ENCODE measurements around the gene CYP27B1. TPM values are rescaled to one million over a fixed set of nuclear protein-coding genes. Genes with fewer than 3 reads are reported as not detected.
A peak's percentile ranks its signal among the peaks of the same experiment; 100 is the strongest.

CYP27B1 gene
- total and polyA plus RNA-seq, 8 donors: 0.56 to 3.1 (median 1.4) TPM; not detected in 1

DNA sequence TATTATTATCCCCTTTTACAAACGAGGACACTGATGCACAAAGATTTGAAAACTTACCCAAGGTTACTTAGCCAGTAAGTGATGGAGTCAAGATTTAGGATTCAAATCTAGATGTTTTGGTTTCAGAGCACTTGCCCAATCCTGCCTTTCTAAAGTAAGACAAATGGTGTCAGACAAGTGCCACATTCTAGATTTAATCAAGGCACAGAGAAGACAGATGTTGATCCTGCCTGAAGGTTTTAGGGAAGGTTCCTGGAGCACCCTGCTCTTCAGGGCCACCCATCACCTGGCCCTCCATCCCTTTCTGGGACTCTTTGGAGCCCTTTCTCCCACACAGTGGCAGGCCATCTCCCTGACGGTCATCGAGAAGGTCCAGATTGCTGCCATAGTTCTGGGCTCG lies 9.1 kb downstream of the CYP27B1 start:
- no peak for DNase-seq
- Histone ChIP-seq H3K4me1 (peaks cover 15 to 34% (median 30%) of the 10 kb centered on the region in 4 donors), H3K4me3 (no peak overlapping the region), H3K36me3 (peaks cover 7 to 20% (median 19%) of the 10 kb centered on the region in 4 donors), H3K27ac (no peak overlapping the region), H3K9me3 (no peaks in the 10 kb centered on the region), H3K27me3 (peaks cover 0 to 23% (median 0%) of the 10 kb centered on the region in 3 donors)
- intact Hi-C loops (cut with DNase I; ENCODE audit: low total_unique reads): no loop called here
- WGBS, 5 donors: 87 to 94% (median 93%) methylated on average over 4 of the region's 4 CpGs
- TF ChIP-seq, protein P1, sequence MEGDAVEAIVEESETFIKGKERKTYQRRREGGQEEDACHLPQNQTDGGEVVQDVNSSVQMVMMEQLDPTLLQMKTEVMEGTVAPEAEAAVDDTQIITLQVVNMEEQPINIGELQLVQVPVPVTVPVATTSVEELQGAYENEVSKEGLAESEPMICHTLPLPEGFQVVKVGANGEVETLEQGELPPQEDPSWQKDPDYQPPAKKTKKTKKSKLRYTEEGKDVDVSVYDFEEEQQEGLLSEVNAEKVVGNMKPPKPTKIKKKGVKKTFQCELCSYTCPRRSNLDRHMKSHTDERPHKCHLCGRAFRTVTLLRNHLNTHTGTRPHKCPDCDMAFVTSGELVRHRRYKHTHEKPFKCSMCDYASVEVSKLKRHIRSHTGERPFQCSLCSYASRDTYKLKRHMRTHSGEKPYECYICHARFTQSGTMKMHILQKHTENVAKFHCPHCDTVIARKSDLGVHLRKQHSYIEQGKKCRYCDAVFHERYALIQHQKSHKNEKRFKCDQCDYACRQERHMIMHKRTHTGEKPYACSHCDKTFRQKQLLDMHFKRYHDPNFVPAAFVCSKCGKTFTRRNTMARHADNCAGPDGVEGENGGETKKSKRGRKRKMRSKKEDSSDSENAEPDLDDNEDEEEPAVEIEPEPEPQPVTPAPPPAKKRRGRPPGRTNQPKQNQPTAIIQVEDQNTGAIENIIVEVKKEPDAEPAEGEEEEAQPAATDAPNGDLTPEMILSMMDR (IDR thresholded peaks at IDR 0.05): no peak
- no peak for TF ChIP-seq POLR2A (IDR thresholded peaks at IDR 0.05)
- TF ChIP-seq POLR2AphosphoS5 (IDR thresholded peaks at IDR 0.05): no peak
- no peak for TF ChIP-seq EP300 (IDR thresholded peaks at IDR 0.05)

- H3K4me3 ChIP-seq: peak overlapping the region; percentile 66 to 88 (median 78)
- H3K27ac ChIP-seq: peak overlapping the region in 2 of 5 donors; percentile 82 to 83
- TF ChIP-seq, protein P1 (IDR thresholded peaks at IDR 0.05): peak in 5 of 7 experiments; percentile 30 to 67 (median 58)
- TF ChIP-seq POLR2A (IDR thresholded peaks at IDR 0.05): no peak
- no peak for TF ChIP-seq EP300 (IDR thresholded peaks at IDR 0.05)
- no peak for TF ChIP-seq POLR2AphosphoS5 (IDR thresholded peaks at IDR 0.05)
- 34 to 53% (median 38%) methylated on average over 21 to 22 of the region's 22 CpGs for WGBS, 5 donors
- peaks cover 18 to 38% (median 35%) of the 10 kb centered on the region in 4 donors for H3K4me1 ChIP-seq
- H3K36me3 ChIP-seq: peaks cover 7 to 20% (median 19%) of the 10 kb centered on the region in 4 donors
- H3K9me3 ChIP-seq: no peaks in the 10 kb centered on the region
- DNase-seq: peak; percentile 59 to 80
- peaks cover 0 to 12% (median 0%) of the 10 kb centered on the region in 3 donors for H3K27me3 ChIP-seq
- intact Hi-C loops (cut with DNase I; ENCODE audit: low total_unique reads): no loop called here
Measured at GRCh38 chr12:57756406-57757341, 10.2 kb downstream of the CYP27B1 start.

- H3K4me1 ChIP-seq: peaks cover 25 to 48% (median 44%) of the 10 kb centered on the region in 4 donors
- peak overlapping the region; percentile 70 to 83 (median 80) for H3K27ac ChIP-seq
- peak overlapping the region; percentile 66 to 88 (median 78) for H3K4me3 ChIP-seq
- TF ChIP-seq EP300 (IDR thresholded peaks at IDR 0.05) (no peak), POLR2AphosphoS5 (IDR thresholded peaks at IDR 0.05) (peak in 1 of 3 donors; percentile 20), POLR2A (IDR thresholded peaks at IDR 0.05) (no peak)
- peak; percentile 67 to 82 for DNase-seq
- WGBS, 5 donors: 1 to 3% (median 1%) methylated on average over 21 to 76 of the region's 76 CpGs
- H3K9me3 ChIP-seq: no peaks in the 10 kb centered on the region
- H3K27me3 ChIP-seq: peaks cover 0 to 4% (median 0%) of the 10 kb centered on the region in 3 donors
- intact Hi-C loops (cut with DNase I; ENCODE audit: low total_unique reads): no loop called here
- peaks cover 7 to 23% (median 20%) of the 10 kb centered on the region in 4 donors for H3K36me3 ChIP-seq
Measured at GRCh38 chr12:57755454-57756372, 11.2 kb downstream of the CYP27B1 start.

DNA sequence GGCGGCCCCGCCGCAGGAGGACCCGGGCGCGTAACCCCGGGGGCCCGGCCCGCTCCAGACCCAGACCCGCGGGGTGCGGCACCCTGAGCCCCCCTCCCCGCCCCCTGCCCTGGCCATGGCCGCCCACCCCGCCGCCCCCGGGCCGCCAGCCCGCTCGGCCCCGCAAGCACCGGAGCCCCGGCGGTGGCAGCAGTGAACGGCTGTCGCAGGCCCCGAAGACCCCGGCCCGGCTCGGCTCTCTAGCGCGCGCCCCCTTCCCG lies 11.8 kb downstream of the CYP27B1 start:
- no peak for TF ChIP-seq POLR2AphosphoS5 (IDR thresholded peaks at IDR 0.05)
- 0 to 2% (median 1%) methylated on average over 5 to 27 of the region's 34 CpGs for WGBS, 5 donors
- peak overlapping the region; percentile 66 to 88 (median 78) for H3K4me3 ChIP-seq
- H3K4me1 ChIP-seq: peaks cover 27 to 53% (median 47%) of the 10 kb centered on the region in 4 donors
- intact Hi-C loops (cut with DNase I; ENCODE audit: low total_unique reads): no loop called here
- H3K27me3 ChIP-seq: no peaks in the 10 kb centered on the region
- H3K36me3 ChIP-seq: peaks cover 7 to 29% (median 26%) of the 10 kb centered on the region in 4 donors
- no peak for DNase-seq
- H3K27ac ChIP-seq: peak overlapping the region; percentile 70 to 83 (median 80)
- no peaks in the 10 kb centered on the region for H3K9me3 ChIP-seq

All from stomach (tissue), 9 donors.